Measurements from ENCODE around the gene GOT1.

DNA sequence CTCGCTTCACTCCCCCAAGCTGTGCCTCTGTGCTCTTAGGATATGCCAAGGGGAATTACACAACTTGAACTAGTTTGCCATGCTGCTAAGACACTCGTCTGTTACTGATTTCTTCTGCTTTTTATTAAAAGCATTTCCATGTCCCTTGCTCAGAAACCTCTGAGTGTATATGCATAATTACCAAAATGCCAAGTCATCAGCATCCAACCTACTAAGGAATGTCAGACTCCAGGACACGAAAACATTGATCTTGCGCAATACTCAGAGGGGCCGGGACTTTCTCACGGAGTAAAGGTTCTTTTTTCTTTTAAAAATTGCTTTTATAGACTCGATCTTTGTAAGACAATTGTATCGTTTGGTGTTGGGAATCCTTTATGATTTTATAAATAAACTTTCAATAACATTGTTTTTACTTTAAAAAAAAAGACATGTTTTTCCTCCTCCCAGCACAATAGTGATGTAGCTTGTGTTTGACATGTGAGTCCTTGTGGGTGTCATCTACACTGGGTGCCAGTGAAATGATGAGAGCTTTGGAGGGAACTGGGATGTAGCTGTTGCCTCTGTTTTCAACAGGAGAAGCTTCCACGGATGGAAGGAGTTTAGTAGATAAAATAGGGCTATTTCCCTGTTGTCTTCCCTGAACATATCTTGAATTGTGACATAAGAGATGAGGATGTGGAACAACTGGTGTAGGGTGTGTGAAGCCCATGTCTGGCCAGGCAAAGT is 57.7 kb downstream of the GOT1 start:
- TF ChIP-seq GATA2 (IDR thresholded peaks at IDR 0.05; ENCODE audit: low read depth, low read length) (no peak), GATA3 (IDR thresholded peaks at IDR 0.05; ENCODE audit: low read depth, low read length) (no peak)
